H4 (cell line): ENCODE measurements around the gene AP5S1. TPM values are rescaled to one million over a fixed set of nuclear protein-coding genes. Genes with fewer than 3 reads are reported as not detected.

Experiments
- DNase-seq: peaks from one replicate; pipeline ENCODE4 v3.0.0-alpha.2; 2015; ENCODE audit warnings: low spot score
- total RNA-seq: library from RNA; depleted of rRNA; stranded (reverse); fragments of >200 nt; shearing (Covaris generic); gene quantifications from 2 replicates; pipeline ENCODE4 v1.2.3, GENCODE V29; 2014; rRNA removed

Gene AP5S1, protein sequence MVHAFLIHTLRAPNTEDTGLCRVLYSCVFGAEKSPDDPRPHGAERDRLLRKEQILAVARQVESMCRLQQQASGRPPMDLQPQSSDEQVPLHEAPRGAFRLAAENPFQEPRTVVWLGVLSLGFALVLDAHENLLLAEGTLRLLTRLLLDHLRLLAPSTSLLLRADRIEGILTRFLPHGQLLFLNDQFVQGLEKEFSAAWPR
- total RNA-seq, result 16.7 and 16.9 TPM in 2 replicates

DNA sequence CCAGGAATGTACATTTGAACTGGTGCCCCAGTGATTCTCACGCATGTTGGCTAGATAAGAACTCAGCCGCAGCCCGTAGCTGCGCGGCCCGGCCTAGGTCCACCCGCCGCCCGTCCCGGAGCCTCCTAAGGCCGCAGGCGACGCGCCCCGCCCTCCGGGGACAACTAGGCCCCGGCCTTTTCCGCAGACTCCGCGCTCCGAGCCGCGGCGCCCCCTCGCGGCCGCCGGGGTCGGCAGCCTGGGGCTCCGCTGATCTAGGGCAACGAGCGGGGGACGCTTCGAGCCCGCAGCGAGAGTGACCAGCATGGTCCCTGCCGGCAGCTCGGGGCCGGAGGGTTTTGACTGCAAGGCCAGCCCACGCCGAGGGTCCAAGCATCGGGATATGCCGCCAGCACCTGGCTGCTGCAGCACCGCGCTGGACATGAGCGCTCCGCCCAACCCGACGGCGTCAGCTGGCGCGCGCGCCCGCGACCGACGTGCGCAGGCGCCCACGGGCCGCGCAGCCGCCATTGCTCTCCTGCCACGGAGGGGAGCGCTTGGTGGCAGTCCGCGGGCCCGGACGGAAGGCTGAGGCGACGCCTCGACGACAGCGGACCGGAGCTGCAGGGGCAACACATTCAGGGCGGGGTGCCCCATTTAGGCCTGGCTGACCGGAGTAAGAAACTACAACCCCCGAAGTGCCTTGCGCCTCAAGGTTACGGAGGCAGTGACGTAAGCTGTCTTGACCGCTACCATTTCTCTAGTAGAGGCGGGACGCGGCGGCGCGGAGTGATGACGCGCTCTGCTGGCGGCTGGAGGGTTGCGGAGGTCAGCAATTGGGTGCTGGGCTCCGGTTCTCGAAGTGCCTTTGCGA, at the start of gene AP5S1:
Gene AP5S1, plus strand, starts transcription at position 500 of the 853 bp plus-strand sequence. CDS start 1,571 bp downstream, outside the sequence.
- DNase-seq, result peak; percentile 95

DNA sequence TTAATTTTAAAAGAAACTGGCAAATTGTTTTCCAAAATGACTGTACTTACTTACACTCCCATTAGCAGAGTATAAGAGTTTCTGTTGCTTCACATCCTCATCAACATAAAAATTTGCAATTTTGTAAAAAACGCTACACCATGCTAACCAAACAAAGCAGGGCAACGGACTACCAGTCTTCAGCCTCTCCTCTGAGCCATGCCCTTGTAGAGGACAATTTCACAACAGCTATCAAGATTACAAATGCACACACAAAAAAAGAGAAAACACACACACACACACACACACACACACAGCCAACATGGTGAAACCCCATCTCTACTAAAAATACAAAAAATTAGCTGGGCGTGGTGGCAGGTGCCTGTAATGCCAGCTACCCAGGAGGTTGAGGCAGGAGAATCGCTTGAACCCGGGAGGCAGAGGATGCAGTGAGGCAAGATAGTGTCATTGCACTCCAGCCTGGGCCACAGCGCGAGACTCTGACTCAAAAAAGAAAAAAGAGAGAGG, 48.7 kb upstream of the AP5S1 start:
- no peak for DNase-seq

DNA sequence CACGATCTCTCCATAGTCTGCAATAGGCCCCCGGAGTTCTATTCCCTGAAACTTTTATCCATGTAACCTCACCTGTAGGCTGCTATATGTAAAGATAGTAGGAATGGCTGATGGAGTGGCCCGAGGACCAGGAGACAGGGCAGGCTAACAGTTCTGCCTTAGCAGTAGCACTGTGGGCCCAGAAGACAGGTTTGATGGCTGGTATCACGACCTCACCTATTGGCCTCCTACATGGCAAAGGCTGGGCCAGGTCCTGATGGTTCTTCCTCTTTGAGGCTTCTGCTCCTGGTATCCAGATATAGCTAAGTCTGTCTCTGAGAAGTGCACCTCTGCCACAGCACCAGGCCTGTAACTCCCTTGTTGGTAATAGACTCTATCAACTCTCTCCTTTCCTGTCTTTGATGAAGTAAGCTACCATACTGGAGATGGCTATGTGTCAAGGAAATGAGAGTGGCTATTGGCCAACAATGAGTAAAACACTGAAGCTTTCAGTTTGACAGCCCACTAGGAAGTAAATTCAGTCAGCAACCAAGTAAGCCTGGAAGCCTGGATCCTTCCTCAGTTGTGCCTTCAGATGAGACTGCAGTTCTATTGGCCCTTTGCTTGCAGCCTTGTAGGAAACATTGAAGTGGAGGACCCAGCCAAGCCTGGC, 44.8 kb upstream of the AP5S1 start:
- no peak for DNase-seq

DNA sequence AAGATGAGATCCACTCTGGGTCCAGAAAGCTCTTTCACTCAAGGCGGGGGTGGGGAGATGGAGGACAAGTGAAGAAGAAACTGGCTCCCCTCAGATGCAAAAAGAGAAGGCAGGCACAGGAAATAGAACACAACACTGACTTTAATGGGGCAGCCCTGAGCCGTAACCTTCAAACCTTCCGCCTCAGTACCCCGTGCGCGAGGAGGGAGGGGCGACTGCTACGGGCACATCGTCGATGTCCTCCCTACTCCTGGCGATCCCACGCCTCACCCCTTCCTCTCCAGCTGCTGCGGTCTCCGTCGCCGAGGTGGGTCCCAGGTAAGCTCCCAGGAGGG, 43.0 kb upstream of the AP5S1 start:
- no peak for DNase-seq

DNA sequence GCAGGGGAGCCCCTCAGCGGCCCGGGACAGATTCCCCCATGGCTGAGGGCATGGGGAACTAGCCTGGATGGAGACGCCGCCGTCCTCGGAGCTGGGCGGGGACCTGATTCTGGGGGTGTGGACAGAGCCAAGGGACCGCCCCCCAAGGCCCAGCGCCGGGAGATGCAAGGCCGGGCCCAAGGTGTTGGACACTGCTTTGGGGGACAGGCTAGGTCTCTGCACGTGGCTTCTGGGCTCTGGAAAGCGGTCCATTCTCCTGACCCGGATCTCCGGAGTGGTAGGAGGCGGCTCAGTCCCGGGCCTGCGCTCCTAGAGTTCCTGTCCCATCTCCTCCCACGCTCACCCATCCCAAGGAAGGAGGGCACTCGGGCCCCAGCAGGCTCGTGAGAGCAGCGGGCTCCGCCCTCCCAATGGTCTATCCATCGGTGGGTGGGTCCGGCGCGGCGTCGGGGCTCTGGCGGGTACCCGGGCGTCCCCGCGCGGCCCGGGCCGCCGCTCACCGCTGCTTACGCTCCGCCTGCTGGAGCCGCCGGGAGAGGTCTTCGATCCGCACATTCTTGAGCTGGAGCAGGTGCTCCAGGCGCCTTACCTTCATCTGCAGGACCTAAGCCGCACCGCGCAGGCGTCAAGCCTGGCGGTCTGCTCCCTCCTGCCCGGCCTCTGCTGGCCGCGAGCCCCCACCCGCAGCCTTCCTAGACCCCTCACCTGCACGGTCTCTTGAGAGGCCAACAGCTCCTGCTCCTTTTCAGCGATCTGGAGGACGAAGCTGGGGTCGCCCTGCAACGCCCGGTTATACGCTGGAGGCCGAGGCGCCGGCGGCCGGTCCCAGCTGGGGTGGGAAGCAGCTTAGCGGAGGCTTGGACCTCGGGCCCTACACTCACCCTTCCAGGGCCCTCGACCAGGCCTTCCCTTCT, 42.4 kb upstream of the AP5S1 start:
- DNase-seq, result no peak

DNA sequence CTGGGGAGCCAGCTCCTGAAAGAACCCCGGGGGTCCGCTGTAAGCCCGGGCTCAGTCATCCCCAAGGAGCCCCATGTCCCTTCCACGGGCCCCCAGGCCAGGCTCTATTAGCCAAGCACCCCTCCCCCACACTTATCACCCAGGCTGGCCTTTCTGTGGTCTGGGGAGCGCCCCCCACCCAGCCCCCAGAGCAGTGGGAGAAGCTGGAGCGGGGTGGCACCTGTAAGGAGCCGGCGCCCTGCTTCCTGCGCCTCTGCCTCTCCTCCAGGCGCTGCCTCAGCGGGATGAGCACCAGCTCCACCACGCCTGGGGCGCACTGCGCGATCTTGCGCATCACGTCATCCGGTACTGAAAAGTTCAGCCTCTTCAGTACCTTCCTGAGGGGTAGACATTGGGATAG, 41.4 kb upstream of the AP5S1 start:
- no peak for DNase-seq

DNA sequence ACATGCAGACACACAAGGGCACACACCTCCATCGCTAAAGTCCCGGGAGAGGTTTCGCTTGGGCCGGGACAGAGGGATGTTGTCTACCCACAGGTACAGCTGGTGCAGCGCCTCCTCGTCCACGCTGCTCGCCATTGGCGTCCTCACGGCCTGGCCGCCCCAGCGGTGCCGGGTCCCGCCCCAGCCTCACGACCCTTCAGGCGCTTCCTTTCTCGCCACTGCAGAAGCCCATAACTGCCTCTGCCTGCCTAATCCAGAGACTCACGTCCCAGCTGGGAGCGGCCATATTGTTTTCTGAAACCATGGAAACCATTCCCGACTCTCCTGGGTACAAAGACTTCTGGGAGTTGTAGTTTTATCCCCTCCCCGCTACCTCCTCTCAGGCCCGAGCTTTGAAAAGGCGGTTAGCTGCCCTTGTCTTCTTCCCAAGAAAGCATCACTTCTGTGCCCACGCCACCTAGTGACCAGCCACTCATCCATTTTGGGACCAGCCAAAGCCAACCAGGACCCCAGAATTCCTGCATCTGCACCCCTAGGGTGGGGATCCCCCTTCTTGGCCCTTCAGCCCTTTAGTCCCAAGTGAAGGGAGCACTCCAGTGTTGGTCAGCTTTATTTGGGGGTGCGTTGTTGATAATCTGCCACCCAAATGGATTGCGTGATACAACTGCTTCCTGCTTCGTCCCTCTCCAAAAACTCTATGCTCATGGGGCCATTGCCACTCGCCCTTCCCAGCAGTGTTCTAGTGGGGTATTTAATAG, 39.0 kb upstream of the AP5S1 start, which contains the start of gene SPEF1:
Gene SPEF1, minus strand, starts transcription at position 296 of the 758 bp plus-strand sequence. Its CDS starts 161 bp downstream, at position 135.
- peak; percentile 94 for DNase-seq

DNA sequence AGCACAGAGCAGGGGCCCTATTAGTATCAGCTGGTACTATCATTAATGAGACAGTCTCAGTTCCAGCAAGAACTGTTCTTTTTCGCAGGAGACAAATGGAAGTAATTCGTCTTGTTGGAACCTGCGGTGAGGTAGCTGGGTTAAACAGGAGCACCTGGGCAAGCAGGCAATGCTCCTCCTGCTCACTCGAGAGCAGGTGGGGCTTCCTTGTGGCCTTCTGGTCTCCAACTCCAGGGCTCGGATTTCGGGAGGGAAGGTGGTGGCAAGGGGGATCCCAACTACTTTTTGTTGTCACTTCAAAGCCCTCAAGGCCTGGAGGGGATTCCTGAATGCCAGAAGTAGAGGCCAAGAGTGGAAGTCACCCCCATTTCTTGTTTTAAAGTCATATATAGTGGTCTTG, 37.8 kb upstream of the AP5S1 start:
- DNase-seq, result no peak

DNA sequence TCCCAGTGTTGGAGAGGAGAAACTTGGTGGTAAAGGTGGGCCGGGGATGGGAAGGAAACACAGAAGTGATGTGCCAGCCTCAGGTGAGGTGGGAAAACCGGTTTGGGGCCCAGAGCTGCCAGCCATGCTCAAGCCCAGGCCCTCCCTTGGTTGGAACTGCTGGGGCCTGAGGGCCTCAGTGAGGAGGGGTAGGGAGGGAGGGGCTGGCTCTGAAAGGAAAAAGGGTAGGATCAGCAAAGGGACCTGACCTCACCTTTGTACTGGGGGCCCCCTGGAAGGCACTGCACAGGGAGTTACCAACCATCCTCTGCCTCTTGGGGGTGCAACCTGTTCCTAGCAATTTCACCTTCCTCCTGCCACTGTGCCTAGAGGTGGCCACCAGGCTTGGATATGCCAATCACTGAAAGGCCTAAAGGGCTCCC, 37.3 kb upstream of the AP5S1 start:
- DNase-seq, result no peak

DNA sequence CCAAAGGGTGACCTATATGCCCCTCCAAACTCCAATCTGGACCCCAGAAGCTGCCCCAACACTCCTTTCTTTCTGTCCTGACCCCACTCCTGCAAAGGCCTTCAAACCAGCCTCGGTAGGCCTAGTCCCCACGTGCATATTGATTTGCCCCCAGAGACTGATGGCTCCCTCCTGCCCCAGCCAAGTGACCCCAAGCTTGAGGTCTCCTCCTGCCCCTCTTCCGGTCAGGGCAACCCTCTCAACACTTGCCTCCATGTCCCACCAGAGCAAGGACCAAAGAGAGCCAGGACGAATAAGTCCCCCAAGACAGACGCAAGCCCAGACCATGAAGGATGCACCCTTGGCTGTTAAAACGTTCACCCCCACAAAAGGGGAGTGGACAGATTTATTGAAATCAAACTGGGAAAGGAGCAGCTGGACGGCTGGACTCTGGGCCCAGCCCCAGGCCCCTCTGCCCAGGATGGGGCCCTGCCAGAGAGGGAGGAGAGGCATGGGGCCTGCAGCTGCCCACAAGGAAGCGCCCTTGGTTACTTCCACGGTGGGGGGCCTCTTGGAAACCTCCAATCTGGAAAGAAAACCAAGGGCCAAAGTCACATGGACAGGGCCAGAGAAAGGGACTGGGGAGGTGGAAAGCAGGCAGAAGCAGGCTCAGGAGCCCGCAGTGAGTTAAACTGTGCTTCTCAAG, 36.7 kb upstream of the AP5S1 start:
- no peak for DNase-seq

DNA sequence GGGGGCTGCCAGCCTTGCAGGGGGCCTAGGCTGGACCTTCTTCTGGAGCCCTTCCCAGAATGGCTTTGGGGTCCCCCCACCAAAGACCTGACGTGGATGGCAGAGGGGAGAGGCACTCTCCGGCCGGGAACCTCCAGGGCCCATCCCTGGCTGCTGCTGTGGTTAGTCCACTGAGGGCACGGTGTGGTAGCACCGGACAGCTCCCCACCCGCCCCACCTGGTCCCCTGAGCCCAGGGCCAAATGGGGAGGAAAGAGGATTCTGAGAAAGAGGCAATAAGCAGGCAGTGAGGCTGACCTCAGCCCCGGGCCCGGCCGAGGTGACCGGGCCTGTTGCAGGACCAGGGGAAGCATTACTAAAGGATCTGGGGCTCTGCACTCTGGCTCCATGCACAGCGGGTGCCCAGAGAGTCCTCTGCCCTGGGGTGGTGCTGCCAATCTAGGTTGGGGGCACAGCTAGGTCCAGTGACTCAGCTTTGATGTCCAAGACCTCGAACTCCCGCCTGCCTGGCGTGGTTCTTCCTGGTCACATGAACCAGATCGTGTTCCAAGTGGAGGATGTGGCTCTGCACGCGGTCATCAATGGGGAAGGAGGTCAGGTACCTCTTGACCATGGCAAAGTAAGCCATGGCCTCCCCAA, 36.0 kb upstream of the AP5S1 start:
- DNase-seq, result no peak

DNA sequence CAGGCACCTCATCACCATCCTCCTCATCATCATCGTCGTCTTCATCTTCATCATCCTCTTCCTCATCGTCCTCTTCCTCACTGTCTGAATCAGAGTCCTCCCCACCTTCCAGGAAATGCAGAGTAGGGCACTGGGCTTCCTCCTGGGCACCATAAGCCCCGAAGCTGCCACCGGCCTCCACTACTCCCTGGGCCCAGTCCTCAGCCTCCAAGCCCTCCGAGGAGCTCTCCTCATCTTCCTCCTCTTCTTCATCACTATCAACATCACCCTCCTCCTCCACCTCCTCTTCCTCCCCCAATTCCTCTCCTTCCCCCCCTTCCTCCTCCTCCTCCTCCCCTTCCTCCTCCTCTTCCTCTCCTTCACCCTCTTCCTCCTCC, 35.5 kb upstream of the AP5S1 start:
- no peak for DNase-seq

DNA sequence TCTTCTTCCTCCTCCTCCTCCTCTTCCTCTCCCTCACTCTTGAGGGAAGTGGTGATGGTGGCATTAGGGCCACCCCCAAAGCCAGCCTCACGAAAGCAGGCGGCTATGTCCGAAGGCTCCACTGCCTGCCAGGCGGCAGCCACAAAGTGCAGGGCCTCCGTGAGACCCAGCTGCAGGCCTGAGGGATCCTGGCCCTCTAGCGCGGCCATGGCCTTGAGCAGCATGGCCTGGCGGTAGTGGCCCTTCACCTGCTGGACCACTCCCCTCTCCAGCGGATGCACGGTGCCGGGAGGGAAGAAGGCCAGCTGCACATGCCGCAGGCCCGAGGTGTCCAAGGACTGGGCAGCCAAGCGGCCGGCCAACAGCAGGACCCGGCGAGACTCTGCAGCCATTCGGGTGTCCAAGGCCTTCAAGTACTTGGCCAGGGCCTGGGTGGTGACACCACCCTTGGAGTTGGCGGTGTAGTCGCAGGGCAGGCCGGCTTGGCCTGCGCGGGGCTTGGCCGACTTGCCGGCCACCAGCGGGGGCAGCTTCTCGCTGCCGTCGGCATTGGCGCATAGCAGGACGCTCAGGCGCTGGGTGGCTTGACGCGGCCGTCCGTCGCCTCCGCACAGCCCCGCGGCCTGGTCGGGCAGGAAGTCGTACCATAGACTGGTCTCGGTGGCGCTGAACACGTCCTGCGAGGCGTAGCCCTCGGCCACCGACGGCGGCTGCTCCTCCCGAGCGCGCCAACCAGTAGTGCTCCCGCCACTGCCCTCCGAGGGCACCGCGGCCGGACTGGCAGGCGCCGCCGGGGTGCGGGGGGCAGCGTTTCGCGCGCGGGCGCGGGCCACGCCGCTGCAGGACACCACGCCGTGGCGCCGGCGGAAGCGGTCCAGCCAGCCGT, 34.9 kb upstream of the AP5S1 start:
- no peak for DNase-seq

DNA sequence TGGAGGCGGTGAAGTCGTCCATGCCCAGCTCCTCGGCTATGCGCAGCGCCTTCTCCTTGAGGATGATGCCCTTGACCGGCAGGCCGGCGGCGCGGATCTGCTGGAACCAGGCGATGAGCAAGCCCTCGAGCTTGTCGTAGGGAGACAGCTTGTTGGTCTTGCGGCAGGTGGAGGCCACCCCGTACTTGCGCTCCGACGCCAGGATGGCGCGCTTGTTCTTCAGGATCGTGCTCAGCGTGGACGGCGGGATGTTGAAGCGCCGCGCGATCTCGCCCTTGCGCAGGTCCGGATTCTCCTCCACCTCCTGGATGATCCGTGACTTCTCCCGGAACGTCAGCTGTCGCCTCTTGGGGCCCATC, 34.2 kb upstream of the AP5S1 start:
- DNase-seq, result peak; percentile 30

DNA sequence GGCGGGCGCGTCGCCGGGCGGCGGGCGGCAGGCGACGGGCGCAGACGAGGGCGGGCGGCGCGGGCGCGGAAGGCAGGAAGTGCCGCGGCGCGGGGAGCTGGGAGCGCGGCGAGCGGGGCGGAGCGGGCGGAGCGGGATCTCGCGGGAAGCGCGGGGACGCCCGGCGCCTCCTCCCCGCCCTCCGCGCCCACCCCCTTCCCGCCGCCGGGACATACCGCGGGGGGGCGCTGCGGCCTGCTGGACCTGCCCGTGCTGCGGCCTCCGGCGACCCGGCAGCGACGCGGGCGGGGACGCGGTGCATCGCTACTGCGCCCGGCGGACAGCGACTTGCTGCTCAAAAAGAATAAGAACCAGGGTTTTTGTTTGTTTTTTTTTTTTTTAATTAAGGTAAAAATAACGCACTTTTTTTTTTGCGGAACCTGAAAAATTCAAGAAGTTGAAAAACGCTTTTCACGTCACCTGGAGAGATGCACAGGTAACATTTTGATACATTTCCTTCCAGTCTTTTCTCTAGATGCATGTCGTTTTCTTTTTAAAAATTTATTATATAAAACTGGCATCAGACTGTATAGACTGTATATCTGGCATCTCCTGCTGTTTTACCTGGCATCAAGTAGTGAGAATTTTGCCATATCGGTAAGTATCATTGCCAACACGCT, 33.6 kb upstream of the AP5S1 start, which contains the start of gene CENPB:
Gene CENPB, minus strand, starts transcription at position 76 of the 659 bp plus-strand sequence. CDS start 257 bp downstream, outside the sequence.
- DNase-seq, result peak; percentile 72

DNA sequence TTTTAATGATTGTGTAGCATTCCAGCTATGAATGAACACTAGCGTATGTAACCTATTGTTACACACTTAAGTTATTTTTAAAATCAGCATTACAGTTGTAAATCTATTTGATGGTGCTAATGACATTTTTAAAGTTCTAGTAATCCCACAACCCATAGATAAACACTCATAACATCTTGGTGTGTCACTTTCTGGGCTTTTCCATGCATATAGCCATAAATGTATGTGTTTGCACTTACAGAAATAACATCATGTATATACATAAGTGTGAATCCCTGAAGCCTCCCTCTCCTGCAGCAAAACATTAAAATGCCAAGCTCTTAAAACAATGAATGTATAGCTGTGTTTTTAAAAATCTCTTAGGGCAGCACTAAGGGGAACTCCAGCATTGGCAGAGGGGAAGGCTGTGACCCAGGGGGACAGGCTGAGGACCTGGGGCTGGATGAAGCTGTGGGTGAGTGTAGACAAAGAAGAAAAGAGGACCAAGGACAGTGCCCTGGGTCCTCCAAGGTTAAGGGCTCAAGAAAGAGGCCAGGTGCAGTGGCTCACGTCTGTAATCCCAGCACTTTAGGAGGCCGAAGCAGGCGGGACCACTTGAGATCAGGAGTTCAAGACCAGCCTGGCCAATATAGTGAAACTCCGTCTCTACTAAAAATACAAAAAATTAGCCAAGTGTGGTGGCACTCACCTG, 32.9 kb upstream of the AP5S1 start:
- no peak for DNase-seq

DNA sequence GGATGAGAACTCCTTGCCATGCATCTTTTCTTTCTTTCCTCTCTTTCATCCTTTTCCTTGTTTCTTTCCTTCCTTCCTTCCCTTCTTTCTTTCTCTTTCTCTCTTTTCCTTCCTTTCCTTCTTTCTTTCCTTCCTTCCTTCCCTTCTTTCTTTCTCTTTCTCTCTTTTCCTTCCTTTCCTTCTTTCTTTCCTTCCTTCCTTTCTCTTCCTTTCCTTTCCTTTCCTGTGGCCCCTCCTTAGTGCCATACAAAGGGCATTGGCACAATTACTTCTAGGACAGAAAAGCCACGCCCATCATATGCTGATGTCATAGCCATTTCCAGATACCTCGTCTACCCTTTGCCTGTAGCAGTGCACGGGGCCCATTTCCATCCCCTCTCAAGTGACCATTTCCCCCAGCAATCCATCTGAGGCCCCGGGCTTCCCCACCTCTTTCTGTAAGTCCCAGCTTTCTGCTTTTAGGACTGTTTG, 31.6 kb upstream of the AP5S1 start:
- DNase-seq, result peak; percentile 47
